ENCODE measurements around the gene L3MBTL2.
A peak's percentile ranks its signal among the peaks of the same experiment; 100 is the strongest.

L3MBTL2 gene

DNA sequence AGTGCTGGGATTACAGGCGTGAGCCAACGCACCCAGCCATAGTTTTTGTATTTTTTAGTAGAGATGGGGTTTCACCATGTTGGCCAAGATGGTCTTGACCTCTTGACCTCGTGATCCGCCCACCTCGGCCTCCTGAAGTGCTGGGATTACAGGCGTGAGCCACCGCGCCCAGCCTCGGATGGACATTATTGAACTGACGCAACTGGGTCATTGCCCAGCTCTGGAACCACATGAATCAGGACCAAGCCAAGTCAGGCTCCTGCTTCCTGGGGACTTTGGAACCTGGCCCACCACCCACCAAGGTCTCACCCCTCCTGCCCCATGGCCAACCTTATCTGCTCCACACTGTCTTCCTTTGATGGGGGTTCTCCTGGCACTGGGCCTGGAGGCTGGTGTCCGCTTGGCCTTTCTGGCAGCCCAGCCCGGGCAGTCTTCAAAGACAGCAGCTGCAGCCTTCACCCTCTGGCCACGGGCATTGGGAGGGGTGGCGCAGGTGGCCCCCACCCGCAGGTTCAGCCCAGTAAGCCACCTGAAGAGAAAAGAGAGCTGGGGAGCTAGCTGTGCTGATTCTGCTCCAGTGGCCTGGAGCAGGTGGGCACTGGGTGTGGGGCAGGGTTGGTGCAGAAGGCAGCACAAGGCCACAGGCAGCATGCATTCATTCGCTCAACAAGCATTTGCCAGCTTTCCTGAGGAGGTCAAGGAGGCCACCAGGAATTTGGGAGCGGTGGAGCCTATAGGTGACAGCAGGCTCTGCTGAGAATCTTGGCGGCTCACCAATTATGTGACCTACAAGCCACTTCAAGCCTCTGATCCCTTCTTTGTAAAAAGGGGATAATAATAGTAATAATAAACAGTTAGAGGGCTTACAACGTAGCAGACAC, 29.9 kb downstream of the L3MBTL2 start:
- DNase-seq (ENCODE audit: low read depth), result no peak
- no peak overlapping the region for H3K4me3 ChIP-seq (ENCODE audit: low read depth, low read length)
- TF ChIP-seq, protein P1, sequence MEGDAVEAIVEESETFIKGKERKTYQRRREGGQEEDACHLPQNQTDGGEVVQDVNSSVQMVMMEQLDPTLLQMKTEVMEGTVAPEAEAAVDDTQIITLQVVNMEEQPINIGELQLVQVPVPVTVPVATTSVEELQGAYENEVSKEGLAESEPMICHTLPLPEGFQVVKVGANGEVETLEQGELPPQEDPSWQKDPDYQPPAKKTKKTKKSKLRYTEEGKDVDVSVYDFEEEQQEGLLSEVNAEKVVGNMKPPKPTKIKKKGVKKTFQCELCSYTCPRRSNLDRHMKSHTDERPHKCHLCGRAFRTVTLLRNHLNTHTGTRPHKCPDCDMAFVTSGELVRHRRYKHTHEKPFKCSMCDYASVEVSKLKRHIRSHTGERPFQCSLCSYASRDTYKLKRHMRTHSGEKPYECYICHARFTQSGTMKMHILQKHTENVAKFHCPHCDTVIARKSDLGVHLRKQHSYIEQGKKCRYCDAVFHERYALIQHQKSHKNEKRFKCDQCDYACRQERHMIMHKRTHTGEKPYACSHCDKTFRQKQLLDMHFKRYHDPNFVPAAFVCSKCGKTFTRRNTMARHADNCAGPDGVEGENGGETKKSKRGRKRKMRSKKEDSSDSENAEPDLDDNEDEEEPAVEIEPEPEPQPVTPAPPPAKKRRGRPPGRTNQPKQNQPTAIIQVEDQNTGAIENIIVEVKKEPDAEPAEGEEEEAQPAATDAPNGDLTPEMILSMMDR (IDR thresholded peaks at IDR 0.05; ENCODE audit: insufficient read depth, low read depth, low read length, missing control alignments), result no peak

DNA sequence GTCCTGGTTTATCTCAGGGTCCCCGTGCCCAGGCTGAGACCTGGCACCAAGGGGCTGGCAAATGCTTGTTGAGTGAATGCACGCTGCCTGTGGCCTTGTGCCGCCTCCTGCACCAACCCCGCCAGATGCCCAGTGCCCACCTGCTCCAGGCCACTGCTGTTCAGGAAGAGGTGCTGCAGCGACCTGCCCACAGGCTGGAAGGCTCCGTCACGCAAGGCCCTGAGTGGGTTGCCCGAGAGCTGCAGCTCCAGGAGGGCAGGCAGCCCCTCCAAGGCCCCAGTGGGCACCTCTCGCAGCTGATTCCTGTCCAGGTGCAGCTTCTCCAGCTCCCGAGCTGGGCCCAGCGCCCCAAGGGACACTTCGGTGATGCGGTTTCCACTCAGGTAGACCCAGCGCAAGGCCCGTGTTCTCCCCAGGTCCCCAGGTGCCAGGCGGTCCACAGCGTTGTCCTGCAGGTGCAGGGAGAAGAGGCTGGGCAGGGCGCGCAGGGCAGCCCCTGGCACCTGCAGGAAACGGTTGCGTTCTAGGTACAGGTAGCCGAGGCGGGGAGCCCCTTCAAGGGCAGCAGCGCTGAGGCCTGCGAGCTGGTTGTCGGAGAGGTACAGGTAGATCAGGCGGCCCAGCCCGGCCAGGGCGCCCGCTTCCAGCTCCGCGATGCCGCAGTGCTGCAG, 32.1 kb downstream of the L3MBTL2 start:
- H3K4me3 ChIP-seq (ENCODE audit: low read depth, low read length), result peak overlapping the region; percentile 37
- DNase-seq (ENCODE audit: low read depth), result no peak
- TF ChIP-seq, protein P1 (IDR thresholded peaks at IDR 0.05; ENCODE audit: insufficient read depth, low read depth, low read length, missing control alignments), result no peak

DNA sequence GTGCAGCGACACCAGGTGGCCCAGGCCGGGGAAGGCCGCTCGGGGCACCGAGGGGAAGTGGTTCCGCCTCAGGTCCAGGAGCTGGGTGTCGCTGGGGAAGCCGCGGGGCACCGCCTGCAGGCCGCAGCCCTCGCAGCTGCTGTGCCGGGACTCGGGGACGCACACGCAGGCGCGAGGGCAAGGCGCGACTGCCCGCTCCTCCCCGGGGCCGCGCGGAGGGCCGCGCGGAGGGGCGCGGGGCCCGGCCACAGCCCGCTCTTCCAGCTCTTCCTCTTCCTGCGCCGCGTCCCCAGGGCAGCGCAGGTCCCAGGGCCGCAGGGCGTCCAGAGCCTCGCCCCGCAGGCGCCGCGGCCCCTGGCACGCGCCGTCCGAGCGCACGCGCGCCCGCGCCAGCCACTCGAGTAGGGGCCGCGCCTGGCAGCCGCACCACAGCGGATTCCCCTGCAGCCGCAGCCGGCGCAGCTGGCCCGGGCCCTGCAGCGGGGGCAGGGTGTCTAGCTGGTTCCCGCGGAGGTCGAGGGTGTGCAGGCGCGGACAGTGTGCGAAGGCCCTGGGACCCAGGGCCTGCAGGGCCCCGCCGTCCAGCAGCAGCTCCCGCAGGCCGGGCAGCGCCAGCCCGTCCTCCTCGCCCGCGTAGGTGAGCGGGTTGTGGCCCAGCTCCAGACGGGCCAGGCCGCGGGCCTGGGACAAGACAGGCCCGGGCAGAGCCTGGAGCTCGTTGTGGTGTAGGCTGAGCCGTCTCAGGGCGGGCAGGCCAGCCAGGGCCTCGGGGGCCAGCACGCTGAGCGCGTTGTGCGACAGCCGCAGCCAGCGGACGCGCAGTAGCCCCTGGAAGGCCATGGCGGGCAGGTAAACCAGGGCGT, 32.8 kb downstream of the L3MBTL2 start:
- peak; percentile 90 for DNase-seq (ENCODE audit: low read depth)
- peak overlapping the region; percentile 37 for H3K4me3 ChIP-seq (ENCODE audit: low read depth, low read length)
- TF ChIP-seq, protein P1 (IDR thresholded peaks at IDR 0.05; ENCODE audit: insufficient read depth, low read depth, low read length, missing control alignments), result peak; percentile 81

DNA sequence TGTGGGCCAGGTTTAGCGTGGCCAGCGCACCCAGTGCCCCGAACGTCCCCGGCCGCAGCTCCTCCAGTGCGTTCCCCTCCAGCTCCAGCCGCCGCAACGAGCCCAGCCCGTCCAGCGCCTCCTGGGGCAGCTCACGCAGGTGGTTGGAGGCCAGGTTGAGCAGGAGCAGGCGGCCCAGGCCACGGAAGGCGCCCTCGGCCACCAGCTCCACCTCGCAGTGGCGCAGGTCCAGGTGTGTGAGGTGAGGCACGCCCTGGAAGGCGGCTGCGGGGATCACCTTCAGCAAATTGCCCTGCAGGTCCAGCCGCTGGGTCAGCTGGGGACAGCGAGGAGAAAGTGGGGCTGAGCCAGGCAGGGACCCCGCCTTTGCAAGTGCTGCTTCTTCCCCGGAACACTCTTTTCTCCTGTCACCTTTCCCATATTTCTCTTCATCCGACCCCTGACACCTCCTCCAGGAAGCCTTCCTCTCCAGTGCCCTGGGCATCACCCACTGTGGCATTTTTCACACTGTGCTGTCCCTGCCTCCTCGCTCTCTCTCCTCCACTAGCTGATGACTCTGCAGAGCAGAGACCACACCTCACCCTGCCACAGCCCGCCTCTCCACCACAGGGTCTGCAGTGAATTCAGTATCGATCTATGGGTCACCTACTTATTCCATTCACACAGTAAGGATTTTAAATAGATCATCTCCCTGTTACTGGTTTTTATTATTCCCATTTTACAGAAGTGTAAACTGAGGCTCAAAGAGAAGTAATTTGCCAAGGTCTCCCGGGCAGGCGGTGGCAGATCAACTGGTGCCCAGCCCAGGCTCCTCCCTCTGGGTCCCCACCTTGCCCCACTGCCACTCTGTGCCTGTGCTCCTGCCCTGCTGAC, 33.7 kb downstream of the L3MBTL2 start:
- TF ChIP-seq, protein P1 (IDR thresholded peaks at IDR 0.05; ENCODE audit: insufficient read depth, low read depth, low read length, missing control alignments), result no peak
- no peak for DNase-seq (ENCODE audit: low read depth)
- H3K4me3 ChIP-seq (ENCODE audit: low read depth, low read length), result no peak overlapping the region

DNA sequence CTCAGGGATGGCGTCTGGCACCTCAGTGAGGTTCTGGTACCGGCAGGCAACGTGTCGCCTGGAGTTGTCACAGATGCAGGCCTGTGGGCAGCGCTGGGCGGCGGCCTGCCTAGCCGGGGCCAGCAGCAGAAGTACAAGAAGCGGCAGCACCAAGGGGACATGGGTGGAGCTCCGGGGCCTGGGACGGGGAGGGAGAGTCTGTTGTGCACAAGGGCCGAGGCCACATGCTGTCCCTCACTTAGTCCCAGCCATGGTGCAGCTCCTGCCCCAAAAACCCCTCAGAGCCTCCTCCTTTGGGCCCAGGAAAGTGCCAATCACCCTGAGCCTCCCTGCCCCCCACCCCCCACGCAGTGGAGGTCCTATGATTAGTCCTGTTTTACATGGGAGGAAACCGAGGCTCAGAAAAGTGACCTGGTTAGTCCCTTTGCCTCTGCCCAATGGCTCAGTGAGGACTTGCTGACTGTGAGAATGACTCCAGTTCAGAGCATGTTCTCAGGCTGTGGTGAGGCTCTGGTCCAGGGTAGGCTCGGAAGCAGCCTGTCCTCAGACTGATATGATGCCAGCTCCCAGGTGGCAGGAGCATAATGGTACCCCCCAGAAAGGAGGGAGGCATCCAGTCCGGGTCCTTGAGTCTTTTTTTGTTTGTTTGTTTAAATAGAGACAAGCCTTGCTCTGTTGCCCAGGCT, 34.5 kb downstream of the L3MBTL2 start:
- no peak overlapping the region for H3K4me3 ChIP-seq (ENCODE audit: low read depth, low read length)
- no peak for DNase-seq (ENCODE audit: low read depth)
- TF ChIP-seq, protein P1 (IDR thresholded peaks at IDR 0.05; ENCODE audit: insufficient read depth, low read depth, low read length, missing control alignments), result no peak
